Astrocyte (in vitro differentiated cells and primary cell): ENCODE measurements around the gene MACC1. TPM values are rescaled to one million over a fixed set of nuclear protein-coding genes. Genes with fewer than 3 reads are reported as not detected.

Source experiments
- DNase-seq: peaks from one replicate; pipeline ENCODE4 v3.0.0-alpha.2; 2010; ENCODE audit warnings: low read depth
- FAIRE-seq: peaks from 2 replicates; lab custom pipeline; 2011; peaks lifted over from hg19 to GRCh38; lab: Jason Lieb, UNC
- H2AFZ ChIP-seq: 2 replicates; pipeline ENCODE4 v1.6.0; 2012; ENCODE audit warnings: low read depth, low read length, inconsistent platforms
- H3K27ac ChIP-seq: 2 replicates; pipeline ENCODE4 v1.5.1; 2011; ENCODE audit warnings: low read depth, low read length, inconsistent platforms
- H3K27me3 ChIP-seq: 2 replicates; pipeline ENCODE4 v1.6.0; 2011; ENCODE audit warnings: low read length, inconsistent platforms; ENCODE audit not compliant: insufficient read depth
- H3K36me3 ChIP-seq: 2 replicates; pipeline ENCODE4 v1.5.1; 2011; ENCODE audit warnings: low read length, inconsistent platforms; ENCODE audit not compliant: insufficient read depth
- H3K4me1 ChIP-seq: 2 replicates; pipeline ENCODE4 v1.5.1; 2011; ENCODE audit warnings: low read length, inconsistent platforms; ENCODE audit not compliant: insufficient read depth
- H3K4me2 ChIP-seq: 2 replicates; pipeline ENCODE4 v1.6.0; 2012; ENCODE audit warnings: low read length, inconsistent platforms
- H3K4me3 ChIP-seq: 2 replicates; pipeline ENCODE4 v1.5.1; 2011; ENCODE audit warnings: low read depth, mild to moderate bottlenecking, low read length, inconsistent platforms; ENCODE audit not compliant: insufficient read depth
- H3K79me2 ChIP-seq: 2 replicates; pipeline ENCODE4 v1.6.0; 2012; ENCODE audit warnings: mild to moderate bottlenecking, low read length, inconsistent platforms; ENCODE audit not compliant: insufficient read depth
- H3K9ac ChIP-seq: 2 replicates; pipeline ENCODE4 v1.6.0; 2012; ENCODE audit warnings: mild to moderate bottlenecking, low read length, inconsistent platforms
- H3K9me3 ChIP-seq: 2 replicates; pipeline ENCODE4 v1.5.1; 2012; ENCODE audit warnings: low read depth, mild to moderate bottlenecking, low read length, inconsistent platforms; ENCODE audit not compliant: insufficient read depth
- H4K20me1 ChIP-seq: 2 replicates; pipeline ENCODE4 v1.6.0; 2012; ENCODE audit warnings: low read length, inconsistent platforms; ENCODE audit not compliant: insufficient read depth
- H3K27ac Mint-ChIP-seq: one replicate; pipeline ENCODE4 v1.8.0; 2021; ENCODE audit warnings: mild to moderate bottlenecking, mixed read lengths; ENCODE audit not compliant: unreplicated experiment
- H3K27me3 Mint-ChIP-seq: one replicate; pipeline ENCODE4 v1.8.0; 2021; ENCODE audit warnings: low read depth, mixed read lengths; ENCODE audit not compliant: unreplicated experiment
- H3K36me3 Mint-ChIP-seq: one replicate; pipeline ENCODE4 v1.8.0; 2021; ENCODE audit warnings: low read depth, mixed read lengths; ENCODE audit not compliant: unreplicated experiment
- H3K4me1 Mint-ChIP-seq: one replicate; pipeline ENCODE4 v1.8.0; 2021; ENCODE audit warnings: low read depth, mixed read lengths; ENCODE audit not compliant: unreplicated experiment
- H3K4me3 Mint-ChIP-seq: one replicate; pipeline ENCODE4 v1.8.0; 2021; ENCODE audit warnings: mild to moderate bottlenecking, moderate library complexity, mixed read lengths; ENCODE audit not compliant: unreplicated experiment
- H3K9me3 Mint-ChIP-seq: one replicate; pipeline ENCODE4 v1.8.0; 2021; ENCODE audit warnings: mild to moderate bottlenecking, mixed read lengths; ENCODE audit not compliant: unreplicated experiment
- EZH2 ChIP-seq: IDR thresholded peaks from 2 replicates; pipeline ENCODE4 v1.6.1; 2012; ENCODE audit warnings: mild to moderate bottlenecking, low read length, inconsistent platforms; ENCODE audit not compliant: insufficient read depth
- total RNA-seq: library from RNA; stranded (reverse); gene quantifications from 2 replicates; pipeline ENCODE4 v1.2.1, GENCODE V29; 2021
- TF ChIP-seq, protein P1 (sequence below): IDR thresholded peaks from 2 replicates; pipeline ENCODE4 v1.5.1; 2011; ENCODE audit warnings: low read depth, mild to moderate bottlenecking, inconsistent platforms, low read length, moderate library complexity; ENCODE audit not compliant: insufficient read depth

The MACC1 gene
- total RNA-seq, 1 donor from 2014 or later = 2.0 TPM

DNA sequence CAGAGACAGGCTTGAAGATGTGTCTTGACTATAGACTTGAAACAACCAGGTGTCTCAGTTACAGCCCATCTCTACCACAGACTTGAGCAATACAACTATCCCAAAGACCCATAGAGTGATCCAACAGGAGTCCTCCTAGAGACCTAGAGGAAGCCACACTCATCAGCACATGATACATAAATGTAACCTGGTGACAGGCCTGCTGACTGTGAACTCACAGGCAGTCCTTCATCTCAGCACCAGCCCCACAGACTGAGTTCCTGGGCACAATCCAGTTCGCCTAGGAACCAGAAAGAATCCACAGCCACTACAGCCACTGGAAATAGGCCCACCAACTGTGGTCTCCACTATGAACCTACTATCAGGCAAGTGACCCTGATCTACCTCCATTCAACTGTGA, 121.3 kb downstream of the MACC1 start:
- no peaks in the 10 kb centered on the region for H3K36me3 Mint-ChIP-seq
- no peak for DNase-seq
- Histone ChIP-seq H3K4me3 (no peak overlapping the region), H3K9ac (no peak overlapping the region), H3K4me1 (no peaks in the 10 kb centered on the region), H3K9me3 (no peaks in the 10 kb centered on the region), H3K36me3 (no peaks in the 10 kb centered on the region), H4K20me1 (no peaks in the 10 kb centered on the region), H2AFZ (no peak overlapping the region), H3K27ac (no peak overlapping the region), H3K27me3 (no peaks in the 10 kb centered on the region), H3K4me2 (no peak overlapping the region), H3K79me2 (no peaks in the 10 kb centered on the region)
- FAIRE-seq = no peak
- H3K4me3 Mint-ChIP-seq = no peak overlapping the region
- peaks cover 2% of the 10 kb centered on the region for H3K9me3 Mint-ChIP-seq
- TF ChIP-seq, protein P1, sequence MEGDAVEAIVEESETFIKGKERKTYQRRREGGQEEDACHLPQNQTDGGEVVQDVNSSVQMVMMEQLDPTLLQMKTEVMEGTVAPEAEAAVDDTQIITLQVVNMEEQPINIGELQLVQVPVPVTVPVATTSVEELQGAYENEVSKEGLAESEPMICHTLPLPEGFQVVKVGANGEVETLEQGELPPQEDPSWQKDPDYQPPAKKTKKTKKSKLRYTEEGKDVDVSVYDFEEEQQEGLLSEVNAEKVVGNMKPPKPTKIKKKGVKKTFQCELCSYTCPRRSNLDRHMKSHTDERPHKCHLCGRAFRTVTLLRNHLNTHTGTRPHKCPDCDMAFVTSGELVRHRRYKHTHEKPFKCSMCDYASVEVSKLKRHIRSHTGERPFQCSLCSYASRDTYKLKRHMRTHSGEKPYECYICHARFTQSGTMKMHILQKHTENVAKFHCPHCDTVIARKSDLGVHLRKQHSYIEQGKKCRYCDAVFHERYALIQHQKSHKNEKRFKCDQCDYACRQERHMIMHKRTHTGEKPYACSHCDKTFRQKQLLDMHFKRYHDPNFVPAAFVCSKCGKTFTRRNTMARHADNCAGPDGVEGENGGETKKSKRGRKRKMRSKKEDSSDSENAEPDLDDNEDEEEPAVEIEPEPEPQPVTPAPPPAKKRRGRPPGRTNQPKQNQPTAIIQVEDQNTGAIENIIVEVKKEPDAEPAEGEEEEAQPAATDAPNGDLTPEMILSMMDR = no peak
- H3K4me1 Mint-ChIP-seq = peaks cover 4% of the 10 kb centered on the region
- H3K27ac Mint-ChIP-seq = no peak overlapping the region
- no peaks in the 10 kb centered on the region for H3K27me3 Mint-ChIP-seq

GRCh38 chr7:20095436-20095835, 121.7 kb downstream of the MACC1 start:
- DNase-seq (no peak), FAIRE-seq (no peak)
- no peaks in the 10 kb centered on the region for H3K27me3 Mint-ChIP-seq
- H3K27ac Mint-ChIP-seq = no peak overlapping the region
- H3K4me2 ChIP-seq = no peak overlapping the region
- H3K4me1 ChIP-seq = no peaks in the 10 kb centered on the region
- H3K27me3 ChIP-seq = no peaks in the 10 kb centered on the region
- no peak overlapping the region for H3K4me3 ChIP-seq
- no peak for TF ChIP-seq EZH2
- TF ChIP-seq, protein P1 = no peak
- peaks cover 2% of the 10 kb centered on the region for H3K9me3 Mint-ChIP-seq
- no peak overlapping the region for H3K4me3 Mint-ChIP-seq
- no peak overlapping the region for H2AFZ ChIP-seq
- no peak overlapping the region for H3K27ac ChIP-seq
- H3K36me3 Mint-ChIP-seq = no peaks in the 10 kb centered on the region
- no peaks in the 10 kb centered on the region for H3K79me2 ChIP-seq
- peaks cover 4% of the 10 kb centered on the region for H3K4me1 Mint-ChIP-seq
- H3K9me3 ChIP-seq = no peaks in the 10 kb centered on the region
- no peaks in the 10 kb centered on the region for H4K20me1 ChIP-seq
- no peak overlapping the region for H3K9ac ChIP-seq
- no peaks in the 10 kb centered on the region for H3K36me3 ChIP-seq

DNA sequence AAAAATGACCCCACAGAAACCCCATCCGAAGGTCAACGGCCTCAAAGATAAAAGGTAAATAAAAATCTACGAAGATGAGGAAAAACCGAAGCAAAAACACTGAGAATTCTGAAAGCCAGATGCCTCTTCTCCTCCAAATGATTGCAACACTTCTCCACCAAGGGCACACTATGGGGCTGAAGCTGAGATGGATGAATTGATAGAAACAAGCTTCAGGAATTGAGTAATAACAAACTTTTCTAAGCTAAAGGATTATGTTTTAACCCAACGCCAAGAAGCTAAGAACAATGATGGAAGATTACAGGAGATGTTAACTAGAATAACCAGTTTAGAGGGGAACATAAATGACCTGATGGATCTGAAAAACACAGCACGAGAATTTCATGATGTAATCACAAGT, 127.8 kb downstream of the MACC1 start:
- H4K20me1 ChIP-seq = no peaks in the 10 kb centered on the region
- DNase-seq = no peak
- Mint-ChIP-seq H3K4me1 (no peaks in the 10 kb centered on the region), H3K36me3 (no peaks in the 10 kb centered on the region), H3K27me3 (no peaks in the 10 kb centered on the region), H3K27ac (no peak overlapping the region), H3K4me3 (no peak overlapping the region), H3K9me3 (no peaks in the 10 kb centered on the region)
- H3K9me3 ChIP-seq = no peaks in the 10 kb centered on the region
- no peak overlapping the region for H2AFZ ChIP-seq
- no peaks in the 10 kb centered on the region for H3K4me1 ChIP-seq
- H3K4me3 ChIP-seq = no peak overlapping the region
- no peak overlapping the region for H3K4me2 ChIP-seq
- TF ChIP-seq EZH2 = no peak
- TF ChIP-seq, protein P1 = no peak
- no peak for FAIRE-seq
- H3K36me3 ChIP-seq = no peaks in the 10 kb centered on the region
- no peaks in the 10 kb centered on the region for H3K27me3 ChIP-seq
- no peak overlapping the region for H3K27ac ChIP-seq
- H3K79me2 ChIP-seq = no peaks in the 10 kb centered on the region
- no peak overlapping the region for H3K9ac ChIP-seq
